Measurements from ENCODE around the gene PCBP2.

GRCh38 chr12:53410951-53411350, 41.0 kb upstream of the PCBP2 start:
- TF ChIP-seq CTCF (conservative IDR thresholded peaks at IDR 0.05 in 1 of 2, IDR thresholded peaks at IDR 0.05 in 1 of 2; ENCODE audit: low read depth in 1 of 2, low read length in 2 of 2): no peak
- no peak for TF ChIP-seq EZH2 (IDR thresholded peaks at IDR 0.05; ENCODE audit: low read length, missing control alignments)
